IMR-90 (cell line): ENCODE measurements around the gene CALY.

ENCODE experiments used
- BHLHE40 ChIP-seq: fragments of 150-350 bp; IDR thresholded peaks from 2 replicates; pipeline ENCODE4 v1.6.1; 2016; ENCODE audit warnings: mild to moderate bottlenecking, low read depth, low read length
- CEBPB ChIP-seq: IDR thresholded peaks from 2 replicates; pipeline ENCODE4 v1.6.1; 2012; ENCODE audit warnings: low read depth, low read length, improper control_type of control experiment
- CHD1 ChIP-seq: IDR thresholded peaks from 2 replicates; pipeline ENCODE4 v1.6.1; 2012; ENCODE audit warnings: low read depth, low read length, improper control_type of control experiment
- CTCF ChIP-seq: conservative IDR thresholded peaks from 2 replicates; pipeline ENCODE4 v1.5.1; 2012; ENCODE audit warnings: mild to moderate bottlenecking, low read depth, low read length, improper control_type of control experiment
- ELK1 ChIP-seq: fragments of 150-350 bp; IDR thresholded peaks from 2 replicates; pipeline ENCODE4 v1.6.1; 2016; ENCODE audit warnings: low read depth, mild to moderate bottlenecking, low read length, moderate library complexity, borderline replicate concordance
- MAFK ChIP-seq: IDR thresholded peaks from 2 replicates; pipeline ENCODE4 v1.6.1; 2012; ENCODE audit warnings: low read depth, low read length, improper control_type of control experiment
- MXI1 ChIP-seq: IDR thresholded peaks from 2 replicates; pipeline ENCODE4 v1.6.1; 2012; ENCODE audit warnings: low read depth, mild to moderate bottlenecking, low read length, moderate library complexity, borderline replicate concordance
- NFE2L2 ChIP-seq: fragments of 150-350 bp; IDR thresholded peaks from 2 replicates; pipeline ENCODE4 v1.6.1; 2016; ENCODE audit warnings: low read depth, mild to moderate bottlenecking, low read length
- POLR2A ChIP-seq: IDR thresholded peaks from 2 replicates; pipeline ENCODE4 v1.6.1; 2012; ENCODE audit warnings: mild to moderate bottlenecking, low read depth, low read length
- RAD21 ChIP-seq: IDR thresholded peaks from 2 replicates; pipeline ENCODE4 v1.6.1; 2012; ENCODE audit warnings: low read length, improper control_type of control experiment
- RFX5 ChIP-seq: IDR thresholded peaks from 2 replicates; pipeline ENCODE4 v1.8.0; 2012; ENCODE audit warnings: low read depth, mild to moderate bottlenecking, low read length, moderate library complexity
- SMC3 ChIP-seq: fragments of 150-350 bp; IDR thresholded peaks from 2 replicates; pipeline ENCODE4 v1.6.1; 2016; ENCODE audit warnings: low read depth, mild to moderate bottlenecking, antibody characterized with exemption, low read length, moderate library complexity

- TF ChIP-seq CTCF (no peak), RFX5 (no peak), NFE2L2 (no peak), POLR2A (no peak), CHD1 (no peak), ELK1 (no peak), CEBPB (no peak), BHLHE40 (no peak), SMC3 (no peak), RAD21 (no peak), MXI1 (no peak), MAFK (no peak)
These were observed 29.4 kb upstream of the CALY start for GRCh38 chr10:133366130-133366478.
